NB4 (cell line): ENCODE results near the gene GALNT6.

Experiments used
- DNase-seq: peaks from one replicate; pipeline ENCODE4 v3.0.0; 2010; ENCODE audit warnings: low read depth
- H3K4me3 ChIP-seq: one replicate; pipeline ENCODE4 v1.5.1; 2011; ENCODE audit warnings: mild to moderate bottlenecking, low read depth, low read length, moderate library complexity
- CTCF ChIP-seq: IDR thresholded peaks from one replicate; pipeline ENCODE4 v1.5.1; 2012; ENCODE audit warnings: low read depth, low read length
- MAX ChIP-seq: IDR thresholded peaks from 2 replicates; pipeline ENCODE4 v1.6.1; 2011; ENCODE audit warnings: low read depth, low read length
- MYC ChIP-seq: IDR thresholded peaks from 2 replicates; pipeline ENCODE4 v1.6.1; 2011; ENCODE audit warnings: low read depth, low read length
- POLR2A ChIP-seq: IDR thresholded peaks from 2 replicates; pipeline ENCODE4 v1.6.1; 2011; ENCODE audit warnings: mild to moderate bottlenecking; ENCODE audit not compliant: insufficient read length; ENCODE audit errors: extremely low read depth

GALNT6 gene

GRCh38 chr12:51393676-51394545, 2.7 kb upstream of the GALNT6 start:
- no peak for TF ChIP-seq CTCF
- TF ChIP-seq MAX = no peak
- no peak for TF ChIP-seq MYC
- no peak for TF ChIP-seq POLR2A
- no peak overlapping the region for H3K4me3 ChIP-seq
- DNase-seq = peak; percentile 64

GRCh38 chr12:51392556-51393237, 1.5 kb upstream of the GALNT6 start:
- no peak for DNase-seq
- H3K4me3 ChIP-seq = no peak overlapping the region
- TF ChIP-seq MYC (no peak), CTCF (no peak), MAX (no peak), POLR2A (no peak)

GRCh38 chr12:51390891-51391282, 319 bp downstream of the GALNT6 start:
- TF ChIP-seq POLR2A (no peak), MYC (no peak; the same call in 1 of the 2 replicates), MAX (peak; percentile 78), CTCF (no peak)
- peak overlapping the region; percentile 68 for H3K4me3 ChIP-seq
- DNase-seq = peak; percentile 82

GRCh38 chr12:51390457-51390856, 749 bp downstream of the GALNT6 start:
- H3K4me3 ChIP-seq = peak overlapping the region; percentile 68
- TF ChIP-seq MYC (no peak), POLR2A (no peak), CTCF (no peak), MAX (no peak)
- DNase-seq = no peak

- peak; percentile 59 for DNase-seq
- H3K4me3 ChIP-seq = no peak overlapping the region
- no peak for TF ChIP-seq POLR2A
- no peak for TF ChIP-seq CTCF
- TF ChIP-seq MYC = no peak
- no peak for TF ChIP-seq MAX
These were observed 1.8 kb downstream of the GALNT6 start for GRCh38 chr12:51389302-51389999.
